GM23248 (cell line): ENCODE measurements around the gene TFIP11.

Source experiments
- EZH2 ChIP-seq: fragments of 200-600 bp; sonication (generic); IDR thresholded peaks from 2 replicates; pipeline ENCODE4 v1.6.1; 2018; ENCODE audit warnings: antibody characterized with exemption, mild to moderate bottlenecking; ENCODE audit not compliant: insufficient read depth, poor library complexity, severe bottlenecking
- EZH2phosphoT487 ChIP-seq: fragments of 200-600 bp; sonication (generic); IDR thresholded peaks from 2 replicates; pipeline ENCODE4 v1.6.1; 2018; ENCODE audit warnings: antibody characterized with exemption, moderate library complexity, mild to moderate bottlenecking, low read depth; ENCODE audit not compliant: insufficient read depth

DNA sequence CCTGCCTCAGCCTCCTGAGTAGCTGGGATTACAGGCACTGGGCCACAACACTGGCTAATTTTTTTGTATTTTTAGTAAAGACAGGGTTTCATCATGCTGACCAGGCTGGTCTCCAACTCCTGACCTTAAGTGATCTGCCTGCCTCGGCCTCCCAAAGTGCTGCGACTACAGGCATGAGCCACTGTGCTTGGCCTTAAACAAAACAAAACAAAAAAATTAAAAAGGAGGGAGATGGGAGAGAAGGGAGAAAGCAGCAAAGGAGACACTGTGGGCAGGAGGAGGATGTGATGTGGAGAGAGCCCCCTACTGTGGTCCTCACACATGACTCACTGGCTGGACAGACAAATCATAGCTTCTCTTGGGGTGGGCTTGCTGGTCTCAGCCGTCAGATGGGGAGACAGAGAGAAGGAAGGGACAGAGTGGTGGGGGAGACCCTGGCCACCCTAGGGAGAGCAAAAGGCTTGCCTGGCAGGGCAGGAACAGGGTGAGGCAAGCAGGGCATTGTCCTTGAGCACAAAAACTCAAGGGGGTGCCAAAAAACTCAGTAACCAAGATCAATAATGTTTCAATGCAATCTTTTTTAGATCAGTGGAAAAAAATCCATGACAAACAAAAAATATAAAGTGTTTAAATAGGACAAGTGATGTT lies 46.1 kb upstream of the TFIP11 start:
- TF ChIP-seq EZH2 (no peak), EZH2phosphoT487 (no peak)
